HUES6 (cell line): ENCODE results near the gene BCL11B.
A peak's percentile ranks its signal among the peaks of the same experiment; 100 is the strongest.

Experiments
- H3K27ac ChIP-seq: 2 replicates; pipeline ENCODE4 v1.7.0; 2013; ENCODE audit warnings: low read depth, mild to moderate bottlenecking, low read length, inconsistent platforms
- H3K27me3 ChIP-seq: 2 replicates; pipeline ENCODE4 v1.6.1; 2013; ENCODE audit warnings: low read length; ENCODE audit not compliant: control insufficient read depth, insufficient read depth
- H3K36me3 ChIP-seq: 2 replicates; pipeline ENCODE4 v1.6.1; 2013; ENCODE audit warnings: low read length; ENCODE audit not compliant: control insufficient read depth, insufficient read depth
- H3K4me1 ChIP-seq: 2 replicates; pipeline ENCODE4 v1.6.1; 2013; ENCODE audit warnings: low read length; ENCODE audit not compliant: control insufficient read depth, insufficient read depth
- H3K4me3 ChIP-seq: 2 replicates; pipeline ENCODE4 v1.5.1; 2013; ENCODE audit warnings: low read depth, low read length
- H3K9ac ChIP-seq: one replicate; pipeline ENCODE4 v1.6.1; 2013; ENCODE audit warnings: mild to moderate bottlenecking, low read length
- H3K9me3 ChIP-seq: 2 replicates; pipeline ENCODE4 v1.6.1; 2013; ENCODE audit warnings: low read depth, low read length; ENCODE audit not compliant: control insufficient read depth, insufficient read depth

Gene BCL11B

DNA sequence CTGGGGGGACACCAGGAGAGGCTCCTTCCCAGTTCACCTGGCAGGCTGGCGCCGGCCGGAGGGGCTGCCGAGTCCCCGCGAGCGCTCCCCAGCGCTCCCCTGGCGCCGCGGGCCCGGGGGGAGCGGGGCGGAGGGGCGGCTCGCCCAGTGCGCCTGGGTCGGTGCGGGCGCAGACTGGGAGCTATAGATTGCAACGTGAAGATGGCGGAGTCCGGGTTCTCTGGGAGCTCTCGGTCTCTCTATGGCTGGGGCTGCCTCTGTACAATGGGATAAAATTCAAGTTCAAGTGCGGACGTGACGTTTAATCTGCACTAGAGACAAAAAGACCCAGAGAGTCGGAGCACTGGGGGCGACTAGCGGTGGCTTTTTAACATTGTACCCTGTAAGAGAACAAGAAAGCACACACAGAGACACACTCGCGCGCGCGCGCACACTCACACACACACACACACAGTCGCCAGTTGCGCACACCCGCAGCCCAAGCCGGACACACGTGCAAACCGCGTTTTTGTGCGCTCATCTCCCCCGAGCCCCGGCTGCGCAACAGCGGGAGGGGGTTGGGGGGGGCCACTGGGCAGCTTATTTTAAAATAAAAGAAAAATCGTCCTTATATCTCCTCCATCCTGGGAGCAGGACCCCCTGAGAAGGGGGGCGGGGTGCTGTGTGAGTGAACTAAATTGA is at the start of gene BCL11B:
BCL11B (minus strand) TSS at position 247 of the 681 bp plus-strand sequence. CDS start 979 bp downstream, outside the sequence.
- peaks cover 49% of the 10 kb centered on the region for H3K27me3 ChIP-seq
- no peaks in the 10 kb centered on the region for H3K36me3 ChIP-seq
- peaks cover 24% of the 10 kb centered on the region for H3K4me1 ChIP-seq
- H3K4me3 ChIP-seq, result peak within 1 kb of the TSS; percentile 71
- H3K9me3 ChIP-seq, result no peaks in the 10 kb centered on the region
- H3K9ac ChIP-seq, result peak within 1 kb of the TSS; percentile 35
- peak within 1 kb of the TSS; percentile 43; the same call in 1 of the 2 replicates for H3K27ac ChIP-seq

DNA sequence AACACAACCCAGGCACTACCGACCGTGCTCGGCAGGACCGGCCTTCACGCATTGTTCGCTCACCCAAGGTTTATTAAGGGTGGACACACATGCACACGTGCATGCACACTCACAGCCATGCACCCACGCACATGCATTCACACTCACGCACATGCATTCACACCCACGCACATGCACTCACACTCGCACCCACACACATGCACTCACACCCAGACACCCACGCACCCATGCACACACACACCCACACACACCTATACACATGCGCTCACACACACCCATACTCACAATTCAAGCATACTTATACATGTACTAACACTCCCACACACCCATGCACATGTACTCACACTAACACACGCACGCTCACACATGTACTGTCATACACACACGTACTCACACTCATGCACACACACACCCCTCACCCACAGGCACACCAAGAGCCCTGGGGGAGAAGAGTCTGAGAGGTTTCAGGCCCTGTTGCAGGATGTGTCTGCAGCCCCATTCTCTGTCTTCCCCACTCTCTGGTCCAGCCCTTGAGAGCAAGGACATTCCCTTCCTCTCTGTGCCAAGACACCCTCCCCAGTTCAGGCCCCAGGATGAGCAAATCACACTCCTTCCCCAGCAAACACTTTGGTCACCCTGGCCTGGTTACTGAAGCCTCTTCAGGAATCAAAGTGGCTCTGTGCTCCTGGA is 49.4 kb upstream of the BCL11B start:
- H3K36me3 ChIP-seq, result no peaks in the 10 kb centered on the region
- no peaks in the 10 kb centered on the region for H3K9me3 ChIP-seq
- H3K4me1 ChIP-seq, result peaks cover 11% of the 10 kb centered on the region
- H3K27ac ChIP-seq, result no peak overlapping the region
- H3K9ac ChIP-seq, result no peak overlapping the region
- H3K4me3 ChIP-seq, result no peak overlapping the region
- no peaks in the 10 kb centered on the region for H3K27me3 ChIP-seq

DNA sequence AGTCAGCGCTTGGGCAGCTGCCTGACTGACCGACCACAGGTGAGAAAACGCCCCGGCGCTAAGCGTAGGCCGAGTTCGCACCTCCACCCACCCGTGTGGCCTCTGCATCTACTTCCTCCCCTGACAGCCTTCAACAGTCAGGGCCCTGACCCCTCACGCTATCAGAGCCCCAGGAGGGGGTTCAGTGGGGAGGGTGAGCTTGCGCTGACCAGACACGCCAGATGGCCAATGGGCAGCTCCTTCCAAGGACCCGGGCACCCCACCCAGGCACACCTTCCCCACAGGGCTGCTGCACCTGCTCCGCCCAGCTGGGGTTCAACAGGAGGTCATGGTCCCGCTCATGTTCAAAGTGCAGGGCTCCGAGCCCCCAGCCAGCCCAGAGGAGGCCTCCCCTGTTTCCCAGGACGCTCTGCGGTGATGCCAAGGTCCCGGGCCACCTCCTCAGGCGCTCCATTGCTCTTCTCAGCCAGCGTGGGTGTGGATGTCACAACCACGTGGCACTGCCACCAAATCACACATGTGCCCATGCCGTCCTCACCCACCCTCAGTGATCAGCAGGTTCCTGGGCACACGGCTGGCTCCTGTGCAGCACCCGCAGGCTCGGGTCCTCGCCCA is 48.7 kb upstream of the BCL11B start:
- Histone ChIP-seq H3K4me3 (no peak overlapping the region), H3K27me3 (no peaks in the 10 kb centered on the region), H3K9ac (no peak overlapping the region), H3K9me3 (no peaks in the 10 kb centered on the region), H3K4me1 (peaks cover 11% of the 10 kb centered on the region), H3K27ac (no peak overlapping the region), H3K36me3 (no peaks in the 10 kb centered on the region)

DNA sequence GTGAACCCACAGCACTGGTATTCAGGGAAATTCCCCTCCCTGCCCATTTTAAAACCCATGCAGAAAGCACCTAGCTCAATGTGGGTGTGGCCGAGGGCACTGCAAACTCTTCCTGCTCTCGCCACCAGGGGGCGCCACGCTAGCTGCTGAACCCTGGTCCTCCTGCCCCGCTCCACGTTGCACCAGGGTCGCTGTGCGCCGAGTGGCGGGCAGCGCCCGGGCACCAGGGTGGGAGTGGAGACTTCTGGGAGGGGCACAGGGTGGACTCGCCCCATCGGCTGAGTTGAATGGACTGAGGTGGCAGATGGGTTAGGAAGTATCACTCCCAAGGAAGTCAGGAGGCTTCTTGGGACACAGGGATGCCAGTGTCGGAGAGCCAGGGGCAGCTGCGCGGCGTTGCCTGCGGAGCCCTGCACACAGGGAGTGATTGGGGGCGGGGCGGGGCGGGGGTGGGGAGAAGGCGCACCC is 48.1 kb upstream of the BCL11B start:
- no peaks in the 10 kb centered on the region for H3K9me3 ChIP-seq
- no peak overlapping the region for H3K27ac ChIP-seq
- H3K36me3 ChIP-seq, result no peaks in the 10 kb centered on the region
- no peak overlapping the region for H3K9ac ChIP-seq
- H3K27me3 ChIP-seq, result no peaks in the 10 kb centered on the region
- no peak overlapping the region for H3K4me3 ChIP-seq
- peaks cover 11% of the 10 kb centered on the region for H3K4me1 ChIP-seq

DNA sequence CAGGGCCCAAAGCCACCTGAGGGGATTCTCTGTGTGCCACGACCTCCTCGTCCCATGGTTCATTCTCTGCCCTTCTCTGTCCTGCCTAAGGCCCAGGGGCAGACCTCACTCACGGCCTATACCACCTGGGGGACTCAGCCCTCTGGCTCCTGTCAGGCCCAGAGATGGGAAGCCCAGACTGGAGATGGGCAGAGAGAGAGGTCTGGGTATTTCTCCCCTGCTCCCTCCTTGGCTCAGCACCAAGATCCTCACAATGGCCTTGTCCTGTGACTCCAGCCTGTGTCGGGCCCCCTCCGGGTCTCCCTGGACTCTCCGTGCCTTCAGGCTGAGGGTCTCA is 46.9 kb upstream of the BCL11B start:
- Histone ChIP-seq H3K4me3 (no peak overlapping the region), H3K9ac (no peak overlapping the region), H3K9me3 (no peaks in the 10 kb centered on the region), H3K36me3 (no peaks in the 10 kb centered on the region), H3K27ac (no peak overlapping the region), H3K4me1 (peaks cover 14% of the 10 kb centered on the region), H3K27me3 (no peaks in the 10 kb centered on the region)

DNA sequence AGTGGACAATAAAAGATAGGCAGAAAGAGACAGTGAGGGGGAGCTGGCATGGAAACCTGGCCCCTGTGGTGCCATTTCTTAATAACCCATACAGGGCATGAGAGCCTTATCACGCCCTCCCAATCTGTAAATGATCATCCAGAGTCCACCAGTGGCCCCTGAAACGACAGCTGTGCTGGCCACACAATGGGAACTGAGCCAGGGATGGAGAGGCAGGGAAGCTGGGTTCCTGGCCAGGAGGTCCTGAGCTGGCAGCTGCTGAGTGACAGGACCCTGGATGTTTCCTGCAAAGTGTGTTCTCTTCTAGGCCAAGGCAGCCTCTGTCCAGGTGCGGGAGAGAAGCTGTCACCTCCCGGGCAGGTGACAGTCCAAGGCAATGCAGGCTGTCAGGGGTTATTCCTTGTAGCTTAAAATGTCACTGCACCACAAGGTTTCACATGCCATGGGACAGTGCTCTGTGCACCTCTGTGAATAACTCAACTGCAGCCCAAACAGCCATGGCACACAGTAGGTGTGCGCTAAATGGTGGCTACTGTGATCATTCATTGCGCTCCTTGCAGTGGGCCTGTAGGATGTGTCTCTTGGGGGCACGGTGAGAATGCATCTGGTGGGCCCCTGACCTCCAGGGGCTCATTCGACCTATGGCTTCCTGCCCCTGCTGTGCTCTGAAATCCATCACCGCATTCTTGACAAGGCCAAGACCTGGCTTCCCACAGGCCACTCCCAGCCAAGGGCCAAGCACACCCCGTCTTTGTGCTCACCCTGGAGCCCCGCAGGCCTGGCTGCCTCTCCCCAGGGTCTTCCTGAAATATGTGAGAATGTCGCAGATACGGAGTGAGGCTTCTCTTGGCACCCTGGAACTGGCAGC is 46.3 kb upstream of the BCL11B start:
- H3K9ac ChIP-seq, result no peak overlapping the region
- no peaks in the 10 kb centered on the region for H3K36me3 ChIP-seq
- no peaks in the 10 kb centered on the region for H3K9me3 ChIP-seq
- no peak overlapping the region for H3K27ac ChIP-seq
- H3K4me1 ChIP-seq, result peaks cover 16% of the 10 kb centered on the region
- no peak overlapping the region for H3K4me3 ChIP-seq
- no peaks in the 10 kb centered on the region for H3K27me3 ChIP-seq

DNA sequence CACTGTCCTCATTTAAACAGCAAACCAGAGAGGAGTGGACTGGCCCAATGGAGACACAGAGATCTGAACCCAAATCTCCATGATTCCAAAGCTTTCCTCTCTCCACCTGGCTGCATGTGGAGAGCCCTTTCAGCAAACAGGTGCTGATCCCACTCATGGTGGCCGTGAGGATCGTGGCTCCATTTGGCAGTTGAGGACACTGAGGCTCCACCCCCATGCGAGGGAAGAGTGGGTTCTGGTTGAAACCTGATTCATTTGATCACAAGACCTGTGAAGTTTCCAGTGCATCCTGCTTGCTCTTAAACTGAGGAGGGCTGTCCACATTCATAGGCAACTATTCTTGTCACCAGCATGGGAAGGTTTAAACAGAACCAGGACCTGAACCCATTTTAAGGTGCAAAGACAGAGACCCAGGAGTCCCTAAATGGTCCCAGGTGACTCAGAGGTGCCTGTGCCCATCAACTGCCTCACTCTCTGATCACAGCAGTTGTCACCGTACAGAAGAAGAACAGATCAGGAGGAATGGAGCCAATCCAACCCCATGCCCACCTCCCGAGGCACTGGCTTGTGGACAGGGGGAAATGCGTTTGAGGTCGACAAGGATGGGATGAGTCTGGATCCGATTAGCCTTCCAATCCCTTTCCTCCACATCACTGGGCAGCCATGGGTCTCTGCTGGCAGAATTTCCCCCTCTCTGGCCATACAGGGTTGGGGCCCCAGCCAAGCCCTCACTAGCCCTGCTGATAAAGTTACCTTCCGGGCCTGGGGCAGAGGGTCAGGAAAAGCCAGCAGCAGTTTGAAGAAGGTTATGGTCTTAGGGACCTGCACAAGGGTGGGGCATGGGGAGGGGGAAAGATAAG is 45.5 kb upstream of the BCL11B start:
- H3K4me1 ChIP-seq, result peaks cover 16% of the 10 kb centered on the region
- H3K36me3 ChIP-seq, result no peaks in the 10 kb centered on the region
- no peak overlapping the region for H3K27ac ChIP-seq
- no peaks in the 10 kb centered on the region for H3K27me3 ChIP-seq
- no peak overlapping the region for H3K9ac ChIP-seq
- H3K9me3 ChIP-seq, result no peaks in the 10 kb centered on the region
- no peak overlapping the region for H3K4me3 ChIP-seq

DNA sequence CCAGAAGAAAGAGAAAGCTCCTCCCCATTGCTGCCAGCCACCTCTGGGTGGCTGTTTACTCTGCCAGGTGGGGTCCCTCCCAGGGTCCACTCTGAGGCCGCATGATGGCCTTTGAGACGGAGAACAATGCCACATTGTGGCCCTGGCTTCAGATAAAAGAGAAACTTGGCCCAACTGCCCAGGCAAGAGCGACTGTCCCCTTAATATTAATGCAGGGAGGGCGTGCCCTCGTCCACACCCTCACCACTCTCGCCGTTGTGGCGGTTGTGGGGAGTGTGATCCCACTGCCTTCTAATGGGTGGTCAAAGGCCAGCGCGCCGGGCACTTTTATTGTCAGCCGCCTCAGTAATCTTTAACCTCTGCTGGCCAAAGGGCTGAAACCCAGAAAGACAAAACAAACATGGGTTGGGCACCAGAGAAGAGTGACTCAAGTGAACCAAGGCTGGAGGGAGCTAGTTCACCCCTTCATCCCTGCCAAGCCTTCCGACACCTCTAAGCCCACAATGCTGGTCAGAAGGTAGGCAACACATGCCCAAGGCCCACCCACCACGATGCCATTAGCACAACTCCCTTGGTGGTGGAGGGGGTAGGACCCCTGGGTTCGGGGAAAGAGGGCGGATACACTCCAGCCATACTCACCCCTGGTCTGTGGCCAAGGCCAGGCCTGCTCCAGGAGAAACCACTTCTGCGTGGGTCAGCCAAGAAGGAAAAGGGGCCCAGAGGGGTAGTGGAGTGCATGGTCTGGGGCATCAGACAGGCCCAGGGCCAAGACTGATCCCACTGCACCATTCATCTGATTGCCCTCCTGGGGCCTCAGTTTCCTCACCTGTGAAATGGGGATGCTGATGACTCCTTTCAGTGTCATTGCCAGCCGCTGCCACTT is 44.5 kb upstream of the BCL11B start:
- Histone ChIP-seq H3K4me1 (peaks cover 16% of the 10 kb centered on the region), H3K9ac (no peak overlapping the region), H3K9me3 (no peaks in the 10 kb centered on the region), H3K36me3 (no peaks in the 10 kb centered on the region), H3K27me3 (no peaks in the 10 kb centered on the region), H3K4me3 (no peak overlapping the region), H3K27ac (no peak overlapping the region)

DNA sequence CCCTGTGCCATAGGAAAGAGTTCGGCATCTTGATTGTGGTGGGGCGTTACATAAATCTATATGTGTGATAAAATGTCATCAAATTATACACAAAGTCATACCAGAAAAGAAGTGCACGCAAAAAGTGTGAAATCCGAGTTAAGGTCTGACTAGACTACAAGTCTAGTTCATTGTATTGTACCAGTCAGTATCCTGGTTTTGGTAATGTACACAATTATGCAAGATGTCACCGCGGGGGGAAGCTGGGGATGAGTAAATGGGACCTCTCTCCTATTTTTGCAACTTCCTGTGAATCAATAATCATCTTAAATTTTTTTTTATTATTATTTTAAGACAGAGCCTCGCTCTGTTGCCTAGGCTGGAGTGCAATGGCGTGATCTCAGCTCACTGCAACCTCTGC is 43.2 kb upstream of the BCL11B start:
- H3K9me3 ChIP-seq, result no peaks in the 10 kb centered on the region
- peaks cover 16% of the 10 kb centered on the region for H3K4me1 ChIP-seq
- H3K4me3 ChIP-seq, result no peak overlapping the region
- H3K27ac ChIP-seq, result no peak overlapping the region
- H3K9ac ChIP-seq, result no peak overlapping the region
- H3K27me3 ChIP-seq, result no peaks in the 10 kb centered on the region
- H3K36me3 ChIP-seq, result no peaks in the 10 kb centered on the region
